GM12878 (cell line): ENCODE results near the gene CCDC34. TPM values are rescaled to one million over a fixed set of nuclear protein-coding genes. Genes with fewer than 3 reads are reported as not detected.

Source experiments
- ATAC-seq: fragments of 200-7000 bp; cut with Tn5 transposase; 3 replicates; pipeline ENCODE4 v1.9.1; 2020; ENCODE audit warnings: mild to moderate bottlenecking, moderate library complexity
- BruUV-seq: library from RNA; stranded (reverse); fragments of 400-500 nt; replicated peaks from 2 replicates; lab custom pipeline; 2021; lab: Mats Ljungman, UMichigan
- CTCF ChIA-PET: fragments of 300-600 bp; sonication (Branson Sonifier 250); formaldehyde crosslinking; extraction: SDS; loops from one replicate; lab custom pipeline; 2021; ENCODE audit warnings: inconsistent platforms; lab: Yijun Ruan, JAX
- POLR2A ChIA-PET: fragments of 350-600 bp; formaldehyde crosslinking; extraction: SDS; loops from one replicate; lab custom pipeline; 2021; ENCODE audit warnings: inconsistent platforms; lab: Charles Lee
- RAD21 ChIA-PET: fragments of 300-600 bp; sonication (Branson Sonifier 250); formaldehyde crosslinking; loops from one replicate; lab custom pipeline; 2023; ENCODE audit warnings: antibody characterized with exemption; ENCODE audit not compliant: unreplicated experiment; lab: Charles Lee
- SMC1A ChIA-PET: fragments of 300-600 bp; sonication (Branson Sonifier 250); formaldehyde crosslinking; loops from one replicate; lab custom pipeline; 2023; ENCODE audit not compliant: unreplicated experiment, uncharacterized antibody; lab: Charles Lee
- DNase-seq: peaks from one replicate; pipeline ENCODE4 v3.0.0-alpha.2; 2011; ENCODE audit warnings: low read depth, low spot score
- FAIRE-seq: peaks from 3 replicates; lab custom pipeline; 2011; peaks lifted over from hg19 to GRCh38; lab: Jason Lieb, UNC
- H2AFZ ChIP-seq: 2 replicates; pipeline ENCODE4 v1.6.0; 2011; ENCODE audit warnings: low read depth, low read length, control low read depth; ENCODE audit not compliant: control insufficient read depth
- H3K27ac ChIP-seq: 2 replicates; pipeline ENCODE4 v1.5.1; 2011; ENCODE audit warnings: control low read depth; ENCODE audit not compliant: control insufficient read depth, insufficient read depth
- H3K27me3 ChIP-seq, 2 experiments: replicated peaks in 1 of 2; 2 replicates each; pipeline versions ENCODE4 v1.6.0 to v1.6.1; 2011; ENCODE audit warnings: low read length in 1 of 2; ENCODE audit not compliant: control insufficient read depth in 2 of 2, insufficient read depth in 2 of 2
- H3K36me3 ChIP-seq, 2 experiments: 2 replicates each; pipeline ENCODE4 v1.5.1; 2011; ENCODE audit warnings: low read length in 1 of 2; ENCODE audit not compliant: control insufficient read depth in 2 of 2, insufficient read depth in 2 of 2
- H3K4me1 ChIP-seq: 2 replicates; pipeline ENCODE4 v1.6.1; 2011; ENCODE audit warnings: mild to moderate bottlenecking, low read length, moderate library complexity, mixed read lengths; ENCODE audit not compliant: control insufficient read depth, insufficient read depth
- H3K4me2 ChIP-seq: 2 replicates; pipeline ENCODE4 v1.6.0; 2011; ENCODE audit warnings: control low read depth; ENCODE audit not compliant: control insufficient read depth, insufficient read depth
- H3K4me3 ChIP-seq: fragments of 200-600 bp; sonication (generic); 2 replicates; pipeline ENCODE4 v1.5.1; 2016
- H3K79me2 ChIP-seq: 2 replicates; pipeline ENCODE4 v1.6.0; 2011; ENCODE audit warnings: low read length; ENCODE audit not compliant: control insufficient read depth, insufficient read depth
- H3K9ac ChIP-seq: 2 replicates; pipeline ENCODE4 v1.8.0; 2011; ENCODE audit warnings: low read length, control low read depth, mixed read lengths; ENCODE audit not compliant: control insufficient read depth, insufficient read depth
- H3K9me3 ChIP-seq: replicated peaks from 3 replicates; pipeline ENCODE4 v1.5.1; 2011; ENCODE audit warnings: mild to moderate bottlenecking, low read length; ENCODE audit not compliant: control insufficient read depth, insufficient read depth
- H4K20me1 ChIP-seq: 2 replicates; pipeline ENCODE4 v1.6.0; 2011; ENCODE audit not compliant: control insufficient read depth, insufficient read depth
- HCFC1 ChIP-seq: fragments of 150-350 bp; IDR thresholded peaks from 2 replicates; pipeline ENCODE4 v1.6.1; 2014; ENCODE audit warnings: low read length
- POLR2A ChIP-seq: IDR thresholded peaks from 2 replicates; pipeline ENCODE4 v1.6.1; 2011; ENCODE audit warnings: low read depth, mild to moderate bottlenecking, low read length
- RB1 ChIP-seq: fragments of 450-650 bp; formaldehyde crosslinking; IDR thresholded peaks from 2 replicates; pipeline ENCODE4 v1.6.1; 2017; ENCODE audit warnings: mild to moderate bottlenecking, borderline replicate concordance
- RBBP5 ChIP-seq: fragments of 200-600 bp; sonication (generic); conservative IDR thresholded peaks from 2 replicates; pipeline ENCODE4 v1.6.1; 2016
- RUNX3 ChIP-seq: IDR thresholded peaks from 2 replicates; pipeline ENCODE4 v1.6.1; 2012; ENCODE audit warnings: low read length, inconsistent platforms
- SIN3A ChIP-seq: IDR thresholded peaks from 2 replicates; pipeline ENCODE4 v1.6.1; 2012; ENCODE audit warnings: low read depth, low read length, improper control_type of control experiment
- SP1 ChIP-seq: IDR thresholded peaks from one replicate; pipeline ENCODE4 v1.6.1; 2011; ENCODE audit warnings: low read depth, low read length
- TAF1 ChIP-seq: IDR thresholded peaks from 2 replicates; pipeline ENCODE4 v1.6.1; 2011; ENCODE audit warnings: mild to moderate bottlenecking, low read depth, low read length, borderline replicate concordance
- ZNF384 ChIP-seq: IDR thresholded peaks from 2 replicates; pipeline ENCODE4 v1.6.1; 2012; ENCODE audit warnings: low read depth, mild to moderate bottlenecking, low read length, improper control_type of control experiment, borderline replicate concordance
- WGBS: methylation state at CpG from one replicate; pipeline ENCODE4 v1.1.6; 2016; ENCODE audit warnings: low lambda C conversion rate; ENCODE audit not compliant: insufficient replicate concordance, insufficient coverage; ENCODE audit errors: missing lambda C conversion rate; 5-methylcytosine and 5-hydroxymethylcytosine counted together
- in situ Hi-C: fragments of 300-500 bp; cut with MboI; formaldehyde crosslinking; loops from 9 replicates; pipeline ENCODE4 v1.14.3; 2018; ENCODE audit warnings: mixed read lengths
- intact Hi-C: fragments of 100-400 bp; cut with micrococcal nuclease; formaldehyde crosslinking; loops from one replicate; pipeline ENCODE4 v1.14.2; 2022; ENCODE audit not compliant: unreplicated experiment
- polyA plus RNA-seq, 11 experiments: library from polyadenylated mRNA; depleted of rRNA in 4 of 11; unstranded in 6 of 11; stranded (reverse) in 5 of 11; fragments of >200 nt; fragmentation: Nextera tagmentation in 4 of 11; fragmentation: Illumina TruSeq in 1 of 11; extraction: Ambion mirVana in 4 of 11; extraction: Trizol in 1 of 11; gene quantifications; 1 replicate in 1 of 11; 2 replicates in 10 of 11; pipeline versions ENCODE4 v1.2.1 to v1.2.3, GENCODE V29; 2011 to 2016; ENCODE audit warnings: inconsistent platforms in 2 of 11, missing spikeins in 2 of 11, low read depth in 1 of 11
- total RNA-seq, 4 experiments: library from RNA; depleted of rRNA in 3 of 4; stranded (reverse); fragments of >200 nt in 3 of 4; fragmentation: Illumina TruSeq in 1 of 4; extraction: Trizol in 1 of 4; gene quantifications; 2 replicates each; pipeline versions ENCODE4 v1.2.1 to v1.2.3, GENCODE V29; 2013 to 2021
- TF ChIP-seq, protein P1 (sequence below): fragments of 450-650 bp; IDR thresholded peaks from 2 replicates; pipeline ENCODE4 v1.6.1; 2017; ENCODE audit warnings: mild to moderate bottlenecking, low read depth, inconsistent platforms; ENCODE audit not compliant: poor library complexity, severe bottlenecking

The CCDC34 gene
- total and polyA plus RNA-seq, 10 of the 15 experiments (the other 5 are each of a cell fraction or from before 2014, with no cell fraction given): 6.2 to 39.1 (median 14.6) TPM

GRCh38 chr11:27350511-27350910, 12.5 kb downstream of the CCDC34 start:
- Histone ChIP-seq H3K36me3 (no peaks in the 10 kb centered on the region; a peak in 1 of 4 replicates), H3K27me3 (no peaks in the 10 kb centered on the region), H3K4me1 (no peaks in the 10 kb centered on the region), H3K4me3 (no peak overlapping the region), H3K27ac (no peak overlapping the region), H4K20me1 (no peaks in the 10 kb centered on the region), H3K9ac (no peak overlapping the region), H2AFZ (no peak overlapping the region), H3K9me3 (no peaks in the 10 kb centered on the region), H3K4me2 (no peak overlapping the region), H3K79me2 (no peaks in the 10 kb centered on the region)
- in situ Hi-C loops: no loop called here
- BruUV-seq: no TSS peak
- ATAC-seq (no peak), FAIRE-seq (no peak), DNase-seq (no peak)
- RAD21 ChIA-PET: no interaction called here
- intact Hi-C loops: no loop called here
- no peak for TF ChIP-seq RBBP5
- TF ChIP-seq SP1: no peak
- TF ChIP-seq, protein P1, sequence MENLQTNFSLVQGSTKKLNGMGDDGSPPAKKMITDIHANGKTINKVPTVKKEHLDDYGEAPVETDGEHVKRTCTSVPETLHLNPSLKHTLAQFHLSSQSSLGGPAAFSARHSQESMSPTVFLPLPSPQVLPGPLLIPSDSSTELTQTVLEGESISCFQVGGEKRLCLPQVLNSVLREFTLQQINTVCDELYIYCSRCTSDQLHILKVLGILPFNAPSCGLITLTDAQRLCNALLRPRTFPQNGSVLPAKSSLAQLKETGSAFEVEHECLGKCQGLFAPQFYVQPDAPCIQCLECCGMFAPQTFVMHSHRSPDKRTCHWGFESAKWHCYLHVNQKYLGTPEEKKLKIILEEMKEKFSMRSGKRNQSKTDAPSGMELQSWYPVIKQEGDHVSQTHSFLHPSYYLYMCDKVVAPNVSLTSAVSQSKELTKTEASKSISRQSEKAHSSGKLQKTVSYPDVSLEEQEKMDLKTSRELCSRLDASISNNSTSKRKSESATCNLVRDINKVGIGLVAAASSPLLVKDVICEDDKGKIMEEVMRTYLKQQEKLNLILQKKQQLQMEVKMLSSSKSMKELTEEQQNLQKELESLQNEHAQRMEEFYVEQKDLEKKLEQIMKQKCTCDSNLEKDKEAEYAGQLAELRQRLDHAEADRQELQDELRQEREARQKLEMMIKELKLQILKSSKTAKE: no peak
- POLR2A ChIA-PET: no interaction called here
- CTCF ChIA-PET: interaction anchor here (0.7 to 1.5 kb wide), 2 partner anchors 150 to 165 kb away, joined by 3 to 5 read pairs; no protein-coding TSS in a partner anchor
- SMC1A ChIA-PET: no interaction called here

- SMC1A ChIA-PET: no interaction called here
- Histone ChIP-seq H4K20me1 (no peaks in the 10 kb centered on the region), H3K4me1 (no peaks in the 10 kb centered on the region), H3K9ac (no peak overlapping the region), H2AFZ (no peak overlapping the region; the same call in 1 of the 2 replicates), H3K79me2 (no peaks in the 10 kb centered on the region), H3K9me3 (no peaks in the 10 kb centered on the region), H3K27me3 (no peaks in the 10 kb centered on the region), H3K36me3 (no peaks in the 10 kb centered on the region; a peak in 1 of 4 replicates), H3K4me3 (no peak overlapping the region), H3K4me2 (no peak overlapping the region), H3K27ac (no peak overlapping the region)
- ATAC-seq (no peak), FAIRE-seq (no peak), DNase-seq (no peak)
- in situ Hi-C loops: no loop called here
- WGBS: 97% methylated on average over 2 of the region's 2 CpGs
- intact Hi-C loops: no loop called here
- POLR2A ChIA-PET: no interaction called here
- no TSS peak for BruUV-seq
- no peak for TF ChIP-seq POLR2A
- TF ChIP-seq ZNF384: no peak
- TF ChIP-seq RUNX3: no peak
- no peak for TF ChIP-seq SIN3A
- no peak for TF ChIP-seq TAF1
- no peak for TF ChIP-seq HCFC1
- TF ChIP-seq RB1: no peak
- RAD21 ChIA-PET: no interaction called here
- CTCF ChIA-PET: interaction anchor here (0.7 to 1.5 kb wide), 3 partner anchors 150 to 346 kb away, joined by 3 to 5 read pairs (median 3); no protein-coding TSS in a partner anchor
These were observed 13.1 kb downstream of the CCDC34 start for GRCh38 chr11:27349919-27350318.
